GM12891 (cell line): Measurements from ENCODE around the gene BNIP3.

Experiments
- PAX5 ChIP-seq: IDR thresholded peaks from 2 replicates; pipeline ENCODE4 v1.6.1; 2011; ENCODE audit warnings: low read length, moderate library complexity, mild to moderate bottlenecking; ENCODE audit not compliant: insufficient read depth, severe bottlenecking
- POLR2A ChIP-seq: IDR thresholded peaks from 2 replicates; pipeline ENCODE4 v1.6.1; 2011; ENCODE audit warnings: low read depth, low read length, control low read depth
- POLR2AphosphoS5 ChIP-seq: IDR thresholded peaks from 2 replicates; pipeline ENCODE4 v1.6.1; 2011; ENCODE audit warnings: low read depth, low read length, control low read depth
- POU2F2 ChIP-seq: IDR thresholded peaks from 2 replicates; pipeline ENCODE4 v1.6.1; 2011; ENCODE audit warnings: low read depth, mild to moderate bottlenecking, control low read depth, low read length, moderate library complexity
- SPI1 ChIP-seq: IDR thresholded peaks from 2 replicates; pipeline ENCODE4 v1.6.1; 2011; ENCODE audit warnings: low read depth, low read length, control low read depth
- TAF1 ChIP-seq: IDR thresholded peaks from 2 replicates; pipeline ENCODE4 v1.6.1; 2011; ENCODE audit warnings: low read depth, low read length, control low read depth

- TF ChIP-seq POLR2A (no peak), TAF1 (no peak), POLR2AphosphoS5 (no peak), SPI1 (no peak), PAX5 (no peak), POU2F2 (no peak)
Measured at GRCh38 chr10:131935260-131935659, 46.5 kb downstream of the BNIP3 start.
